Fibroblast of lung (primary cell): ENCODE measurements around the gene ADGRG3. TPM values are rescaled to one million over a fixed set of nuclear protein-coding genes. Genes with fewer than 3 reads are reported as not detected.

Experiments
- DNase-seq, 2 donors: peaks; one replicate each; pipeline versions ENCODE4 v3.0.0 to v3.0.0-alpha.2; 2010; ENCODE audit warnings: low read depth in 2 of 2
- H2AFZ ChIP-seq: 2 replicates; pipeline ENCODE4 v1.5.1; 2012; ENCODE audit warnings: low read length, control low read depth, inconsistent platforms
- H3K27ac ChIP-seq: 2 replicates; pipeline ENCODE4 v1.5.1; 2011; ENCODE audit warnings: low read length, control low read depth; ENCODE audit not compliant: insufficient read depth
- H3K27me3 ChIP-seq: 2 replicates; pipeline ENCODE4 v1.5.1; 2011; ENCODE audit warnings: mild to moderate bottlenecking, low read length; ENCODE audit not compliant: control insufficient read depth, insufficient read depth
- H3K36me3 ChIP-seq: 2 replicates; pipeline ENCODE4 v1.5.1; 2011; ENCODE audit warnings: low read length; ENCODE audit not compliant: control insufficient read depth, insufficient read depth
- H3K4me1 ChIP-seq: 2 replicates; pipeline ENCODE4 v1.5.1; 2011; ENCODE audit warnings: low read length; ENCODE audit not compliant: control insufficient read depth, insufficient read depth; ENCODE audit errors: extremely low read depth
- H3K4me2 ChIP-seq: 2 replicates; pipeline ENCODE4 v1.5.1; 2011; ENCODE audit warnings: low read length, control low read depth; ENCODE audit not compliant: insufficient read depth; ENCODE audit errors: extremely low read depth
- H3K4me3 ChIP-seq, 4 experiments: fragments of 200-600 bp in 1 of 4; sonication (generic) in 1 of 4; replicated peaks in 1 of 4; 2 replicates each; pipeline ENCODE4 v1.5.1; 2011 to 2016; ENCODE audit warnings: low read length in 4 of 4, low read depth in 3 of 4, mild to moderate bottlenecking in 3 of 4, control low read depth in 2 of 4, inconsistent platforms in 1 of 4, mixed read lengths in 1 of 4; ENCODE audit not compliant: insufficient read depth in 1 of 4; ENCODE audit errors: control extremely low read depth in 1 of 4
- H3K79me2 ChIP-seq: 2 replicates; pipeline ENCODE4 v1.5.1; 2012; ENCODE audit warnings: mild to moderate bottlenecking, low read length, inconsistent platforms; ENCODE audit not compliant: control insufficient read depth, insufficient read depth
- H3K9ac ChIP-seq: 2 replicates; pipeline ENCODE4 v1.5.1; 2011; ENCODE audit warnings: mild to moderate bottlenecking, low read length, control low read depth; ENCODE audit not compliant: insufficient read depth
- H3K9me3 ChIP-seq: 2 replicates; pipeline ENCODE4 v1.5.1; 2012; ENCODE audit warnings: low read depth, low read length; ENCODE audit not compliant: control insufficient read depth, insufficient read depth
- H4K20me1 ChIP-seq: 2 replicates; pipeline ENCODE4 v1.5.1; 2011; ENCODE audit warnings: low read length; ENCODE audit not compliant: control insufficient read depth, insufficient read depth; ENCODE audit errors: extremely low read depth
- EZH2 ChIP-seq: IDR thresholded peaks from 2 replicates; pipeline ENCODE4 v1.5.1; 2012; ENCODE audit warnings: low read length, control low read depth, mild to moderate bottlenecking; ENCODE audit errors: missing control alignments
- polyA plus RNA-seq, 2 donors: library from polyadenylated mRNA; depleted of rRNA in 1 of 2; stranded (reverse) in 1 of 2; unstranded in 1 of 2; fragments of >200 nt; gene quantifications; 2 replicates each; pipeline ENCODE4 v1.2.1, GENCODE V29; 2011 to 2012; ENCODE audit warnings: missing spikeins in 1 of 2
- total RNA-seq: library from RNA; depleted of rRNA; stranded (reverse); fragments of >200 nt; gene quantifications from 2 replicates; pipeline ENCODE4 v1.2.1, GENCODE V29; 2014
- TF ChIP-seq, protein P1 (sequence below), 2 donors: IDR thresholded peaks in 1 of 2; conservative IDR thresholded peaks in 1 of 2; 1 replicate in 1 of 2; 2 replicates in 1 of 2; pipeline ENCODE4 v1.5.1; 2011 to 2012; ENCODE audit warnings: low read length in 2 of 2, control low read depth in 1 of 2, inconsistent platforms in 1 of 2, low read depth in 1 of 2, mild to moderate bottlenecking in 1 of 2

Gene ADGRG3
- total and polyA plus RNA-seq, 2 donors (not counting 1 experiment from before 2014, with no cell fraction given) = not detected

- TF ChIP-seq, protein P1, sequence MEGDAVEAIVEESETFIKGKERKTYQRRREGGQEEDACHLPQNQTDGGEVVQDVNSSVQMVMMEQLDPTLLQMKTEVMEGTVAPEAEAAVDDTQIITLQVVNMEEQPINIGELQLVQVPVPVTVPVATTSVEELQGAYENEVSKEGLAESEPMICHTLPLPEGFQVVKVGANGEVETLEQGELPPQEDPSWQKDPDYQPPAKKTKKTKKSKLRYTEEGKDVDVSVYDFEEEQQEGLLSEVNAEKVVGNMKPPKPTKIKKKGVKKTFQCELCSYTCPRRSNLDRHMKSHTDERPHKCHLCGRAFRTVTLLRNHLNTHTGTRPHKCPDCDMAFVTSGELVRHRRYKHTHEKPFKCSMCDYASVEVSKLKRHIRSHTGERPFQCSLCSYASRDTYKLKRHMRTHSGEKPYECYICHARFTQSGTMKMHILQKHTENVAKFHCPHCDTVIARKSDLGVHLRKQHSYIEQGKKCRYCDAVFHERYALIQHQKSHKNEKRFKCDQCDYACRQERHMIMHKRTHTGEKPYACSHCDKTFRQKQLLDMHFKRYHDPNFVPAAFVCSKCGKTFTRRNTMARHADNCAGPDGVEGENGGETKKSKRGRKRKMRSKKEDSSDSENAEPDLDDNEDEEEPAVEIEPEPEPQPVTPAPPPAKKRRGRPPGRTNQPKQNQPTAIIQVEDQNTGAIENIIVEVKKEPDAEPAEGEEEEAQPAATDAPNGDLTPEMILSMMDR (conservative IDR thresholded peaks at IDR 0.05 in 1 of 2, IDR thresholded peaks at IDR 0.05 in 1 of 2; ENCODE audit: low read depth in 1 of 2, low read length in 2 of 2) = no peak
- no peak for TF ChIP-seq EZH2
- Histone ChIP-seq H3K4me3 (no peak overlapping the region), H4K20me1 (no peaks in the 10 kb centered on the region), H3K27ac (no peak overlapping the region), H2AFZ (no peak overlapping the region), H3K9me3 (no peaks in the 10 kb centered on the region), H3K4me1 (peaks cover 11% of the 10 kb centered on the region), H3K36me3 (no peaks in the 10 kb centered on the region), H3K9ac (no peak overlapping the region), H3K27me3 (no peaks in the 10 kb centered on the region), H3K4me2 (no peak overlapping the region), H3K79me2 (no peaks in the 10 kb centered on the region)
- no peak for DNase-seq
Observed at GRCh38 chr16:57635266-57636097, 32.6 kb upstream of the ADGRG3 start.

DNA sequence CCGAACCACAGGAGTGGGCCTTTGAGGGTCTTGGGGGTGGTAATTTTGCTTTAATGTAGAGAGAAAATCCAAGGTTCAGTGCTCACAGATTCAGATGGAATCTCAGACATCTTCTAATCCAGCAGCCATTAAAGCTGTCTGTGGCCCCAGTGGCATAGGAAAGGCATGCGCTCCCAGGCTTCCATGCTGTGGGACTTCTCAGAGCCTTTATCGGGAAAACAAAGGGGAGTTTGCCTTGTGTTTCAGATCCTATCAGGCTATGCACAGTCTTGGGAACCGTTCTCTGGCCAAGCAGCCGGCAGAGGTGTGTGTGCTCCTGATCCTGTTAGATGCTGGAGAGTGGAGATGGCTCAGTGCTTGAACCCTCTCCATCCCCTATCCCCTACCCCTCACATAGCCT lies 31.9 kb upstream of the ADGRG3 start:
- Histone ChIP-seq H3K4me3 (no peak overlapping the region), H3K9ac (no peak overlapping the region), H3K36me3 (no peaks in the 10 kb centered on the region), H3K9me3 (no peaks in the 10 kb centered on the region), H2AFZ (no peak overlapping the region), H3K27ac (no peak overlapping the region), H4K20me1 (no peaks in the 10 kb centered on the region), H3K4me2 (no peak overlapping the region), H3K4me1 (peaks cover 9% of the 10 kb centered on the region), H3K79me2 (no peaks in the 10 kb centered on the region), H3K27me3 (no peaks in the 10 kb centered on the region)
- TF ChIP-seq, protein P1 (conservative IDR thresholded peaks at IDR 0.05 in 1 of 2, IDR thresholded peaks at IDR 0.05 in 1 of 2; ENCODE audit: low read depth in 1 of 2, low read length in 2 of 2) = no peak
- no peak for TF ChIP-seq EZH2
- DNase-seq = no peak

DNA sequence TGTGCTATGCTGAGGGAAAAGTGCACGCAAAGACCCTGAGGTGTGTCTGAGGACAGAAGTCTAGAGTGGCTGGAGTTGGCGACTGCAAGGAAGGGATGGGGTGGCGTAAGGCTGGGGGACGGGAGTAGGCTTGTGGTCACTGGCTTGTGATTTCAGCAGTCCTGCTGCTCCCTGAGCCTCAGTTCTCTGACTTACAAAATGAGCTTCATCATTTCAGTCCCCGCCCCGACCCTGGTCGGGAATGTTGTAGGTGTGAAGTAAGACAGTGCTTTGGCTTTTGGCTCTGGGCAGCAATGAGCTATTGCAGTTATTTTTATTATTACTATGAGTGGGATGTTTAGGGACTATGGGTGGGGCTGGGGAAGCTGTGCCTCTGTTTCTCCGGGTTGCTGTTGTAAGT lies 31.1 kb upstream of the ADGRG3 start:
- TF ChIP-seq, protein P1 (conservative IDR thresholded peaks at IDR 0.05 in 1 of 2, IDR thresholded peaks at IDR 0.05 in 1 of 2; ENCODE audit: low read depth in 1 of 2, low read length in 2 of 2) = no peak
- no peak for TF ChIP-seq EZH2
- Histone ChIP-seq H3K9me3 (no peaks in the 10 kb centered on the region), H3K4me3 (no peak overlapping the region), H4K20me1 (no peaks in the 10 kb centered on the region), H3K4me2 (no peak overlapping the region), H3K79me2 (no peaks in the 10 kb centered on the region), H3K9ac (no peak overlapping the region), H2AFZ (no peak overlapping the region), H3K36me3 (no peaks in the 10 kb centered on the region), H3K4me1 (peaks cover 9% of the 10 kb centered on the region), H3K27me3 (no peaks in the 10 kb centered on the region), H3K27ac (no peak overlapping the region)
- peak; percentile 16 to 28 for DNase-seq
